ENCODE measurements around the gene METTL26.

DNA sequence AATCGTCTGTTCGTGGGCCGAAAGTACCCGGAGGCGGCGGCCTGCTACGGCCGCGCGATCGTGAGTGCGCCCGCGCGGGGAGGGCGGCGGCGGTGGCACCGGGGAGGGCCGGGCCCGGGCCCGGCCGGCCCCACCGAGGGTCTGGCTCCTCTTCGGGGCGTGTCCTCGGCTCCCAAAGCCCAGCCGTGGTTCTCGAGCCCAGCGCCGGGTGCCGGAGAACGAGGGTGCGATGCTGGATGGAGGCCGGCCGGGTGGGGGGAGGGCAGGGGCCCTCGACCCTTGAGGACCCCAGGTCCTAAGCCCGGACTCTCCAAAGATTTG, 44.5 kb upstream of the METTL26 start:
- TF ChIP-seq, protein P1, sequence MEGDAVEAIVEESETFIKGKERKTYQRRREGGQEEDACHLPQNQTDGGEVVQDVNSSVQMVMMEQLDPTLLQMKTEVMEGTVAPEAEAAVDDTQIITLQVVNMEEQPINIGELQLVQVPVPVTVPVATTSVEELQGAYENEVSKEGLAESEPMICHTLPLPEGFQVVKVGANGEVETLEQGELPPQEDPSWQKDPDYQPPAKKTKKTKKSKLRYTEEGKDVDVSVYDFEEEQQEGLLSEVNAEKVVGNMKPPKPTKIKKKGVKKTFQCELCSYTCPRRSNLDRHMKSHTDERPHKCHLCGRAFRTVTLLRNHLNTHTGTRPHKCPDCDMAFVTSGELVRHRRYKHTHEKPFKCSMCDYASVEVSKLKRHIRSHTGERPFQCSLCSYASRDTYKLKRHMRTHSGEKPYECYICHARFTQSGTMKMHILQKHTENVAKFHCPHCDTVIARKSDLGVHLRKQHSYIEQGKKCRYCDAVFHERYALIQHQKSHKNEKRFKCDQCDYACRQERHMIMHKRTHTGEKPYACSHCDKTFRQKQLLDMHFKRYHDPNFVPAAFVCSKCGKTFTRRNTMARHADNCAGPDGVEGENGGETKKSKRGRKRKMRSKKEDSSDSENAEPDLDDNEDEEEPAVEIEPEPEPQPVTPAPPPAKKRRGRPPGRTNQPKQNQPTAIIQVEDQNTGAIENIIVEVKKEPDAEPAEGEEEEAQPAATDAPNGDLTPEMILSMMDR (IDR thresholded peaks at IDR 0.05): no peak
- TF ChIP-seq POLR2A (IDR thresholded peaks at IDR 0.05): no peak

Data from heart left ventricle (tissue), 13 donors.